Astrocyte (in vitro differentiated cells and primary cell): ENCODE results near the gene RPH3AL.

Source experiments
- EZH2 ChIP-seq: IDR thresholded peaks from 2 replicates; pipeline ENCODE4 v1.6.1; 2012; ENCODE audit warnings: mild to moderate bottlenecking, low read length, inconsistent platforms; ENCODE audit not compliant: insufficient read depth
- TF ChIP-seq, protein P1 (sequence below): IDR thresholded peaks from 2 replicates; pipeline ENCODE4 v1.5.1; 2011; ENCODE audit warnings: low read depth, mild to moderate bottlenecking, inconsistent platforms, low read length, moderate library complexity; ENCODE audit not compliant: insufficient read depth

DNA sequence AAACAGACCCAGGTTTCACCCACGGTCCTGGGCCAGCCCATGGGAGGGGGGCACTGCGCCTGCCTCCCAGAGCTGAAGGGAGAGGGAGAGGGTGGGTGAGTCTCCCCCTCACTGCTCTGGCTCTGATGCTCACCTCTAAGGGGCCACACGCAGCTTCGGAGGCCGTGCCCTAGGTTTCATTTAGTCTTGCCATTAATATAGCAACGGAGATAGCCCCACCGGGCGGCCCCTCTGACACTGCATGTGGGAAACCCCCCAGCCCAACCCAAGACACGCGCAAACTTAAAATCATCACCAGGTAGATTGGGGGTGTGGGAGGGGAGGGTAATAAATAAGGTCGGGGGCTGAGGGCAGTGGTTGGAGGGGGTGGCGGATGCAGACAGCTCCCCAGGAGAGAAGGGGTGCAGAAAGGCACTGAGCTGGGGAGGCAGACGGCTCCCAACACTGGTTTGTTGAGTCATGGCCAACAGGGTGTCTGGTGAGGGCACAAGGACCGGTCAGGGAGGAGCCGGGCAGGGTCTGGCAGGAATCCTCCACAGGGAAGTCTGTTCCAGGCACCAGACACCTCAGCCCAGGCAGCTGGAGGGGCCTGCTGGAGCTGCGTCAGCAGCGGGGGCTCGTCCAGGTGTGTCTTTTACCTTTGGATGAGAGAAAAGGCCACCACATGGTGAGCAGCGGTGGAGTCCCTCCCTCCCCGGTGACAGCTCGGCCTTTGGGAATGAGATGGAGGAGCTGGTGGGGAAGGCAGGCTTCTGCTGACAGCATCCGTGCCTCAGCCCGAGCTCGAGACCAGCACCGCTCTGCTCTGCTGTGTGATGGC, 139.1 kb downstream of the RPH3AL start:
- TF ChIP-seq, protein P1, sequence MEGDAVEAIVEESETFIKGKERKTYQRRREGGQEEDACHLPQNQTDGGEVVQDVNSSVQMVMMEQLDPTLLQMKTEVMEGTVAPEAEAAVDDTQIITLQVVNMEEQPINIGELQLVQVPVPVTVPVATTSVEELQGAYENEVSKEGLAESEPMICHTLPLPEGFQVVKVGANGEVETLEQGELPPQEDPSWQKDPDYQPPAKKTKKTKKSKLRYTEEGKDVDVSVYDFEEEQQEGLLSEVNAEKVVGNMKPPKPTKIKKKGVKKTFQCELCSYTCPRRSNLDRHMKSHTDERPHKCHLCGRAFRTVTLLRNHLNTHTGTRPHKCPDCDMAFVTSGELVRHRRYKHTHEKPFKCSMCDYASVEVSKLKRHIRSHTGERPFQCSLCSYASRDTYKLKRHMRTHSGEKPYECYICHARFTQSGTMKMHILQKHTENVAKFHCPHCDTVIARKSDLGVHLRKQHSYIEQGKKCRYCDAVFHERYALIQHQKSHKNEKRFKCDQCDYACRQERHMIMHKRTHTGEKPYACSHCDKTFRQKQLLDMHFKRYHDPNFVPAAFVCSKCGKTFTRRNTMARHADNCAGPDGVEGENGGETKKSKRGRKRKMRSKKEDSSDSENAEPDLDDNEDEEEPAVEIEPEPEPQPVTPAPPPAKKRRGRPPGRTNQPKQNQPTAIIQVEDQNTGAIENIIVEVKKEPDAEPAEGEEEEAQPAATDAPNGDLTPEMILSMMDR, result no peak
- TF ChIP-seq EZH2, result no peak
